ENCODE results near the gene RSL24D1.

RSL24D1 gene

GRCh38 chr15:55196458-55197361 lies at the start of gene RSL24D1:
Gene RSL24D1 (minus strand): TSS chr15:55196941. CDS start chr15:55196890, 51 bp downstream.
- peak; percentile 98 for DNase-seq

DNA sequence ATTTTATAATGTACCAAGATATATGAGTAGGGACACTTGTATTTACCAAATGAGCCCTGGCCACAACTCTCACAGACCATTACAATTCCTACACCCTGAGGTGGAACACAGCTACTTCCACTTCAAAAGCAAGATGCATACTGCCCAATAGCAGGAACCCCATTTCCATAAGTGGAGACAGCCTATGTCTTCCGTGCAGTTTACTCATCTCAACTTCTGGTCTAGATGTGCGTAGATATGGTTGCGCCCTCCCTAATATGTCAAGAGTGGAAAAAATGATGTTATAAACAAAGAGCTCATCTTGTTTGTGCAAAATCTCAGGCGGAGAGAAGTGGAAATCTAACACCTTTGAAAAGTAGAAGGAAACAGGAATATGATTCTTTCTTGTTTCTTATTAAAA lies 48.3 kb upstream of the RSL24D1 start:
- DNase-seq = no peak

DNA sequence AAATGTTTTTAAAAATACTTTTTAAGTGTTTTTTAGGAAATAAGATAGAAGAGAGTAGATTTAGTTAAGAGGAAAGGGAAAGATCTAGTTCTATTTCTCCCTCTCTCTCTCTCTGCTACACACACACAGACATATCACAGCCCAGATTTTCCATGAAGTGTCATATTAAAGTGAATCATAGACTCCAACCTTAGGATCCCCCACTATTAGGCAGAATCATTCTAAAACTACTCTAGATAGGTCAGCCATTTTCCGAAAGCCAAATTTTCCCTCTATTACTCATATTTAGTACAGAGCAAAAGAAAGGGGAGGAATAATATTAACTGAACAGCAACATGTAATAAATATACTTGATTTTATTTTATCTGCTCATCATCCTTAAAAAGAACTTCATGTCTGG lies 45.1 kb upstream of the RSL24D1 start:
- DNase-seq = no peak

DNA sequence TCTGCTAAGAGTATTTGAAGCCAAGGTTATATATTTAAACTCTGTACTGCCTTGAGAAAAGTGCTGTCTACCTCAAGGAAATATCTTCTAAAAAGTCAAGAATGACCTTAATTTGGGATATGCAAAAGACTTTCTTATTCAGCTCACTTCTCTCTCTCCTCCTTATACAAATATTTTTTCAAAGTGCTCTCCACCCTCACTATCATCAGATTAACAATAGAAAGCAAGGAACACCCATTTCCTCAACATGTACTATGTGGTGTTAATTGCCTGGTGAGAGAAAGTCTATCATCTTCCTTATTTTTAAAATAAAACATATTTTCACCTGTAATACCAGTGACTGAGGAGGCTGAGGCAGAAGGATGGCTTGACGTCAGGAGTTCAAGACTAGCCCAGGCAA lies 44.4 kb upstream of the RSL24D1 start:
- DNase-seq = no peak

DNA sequence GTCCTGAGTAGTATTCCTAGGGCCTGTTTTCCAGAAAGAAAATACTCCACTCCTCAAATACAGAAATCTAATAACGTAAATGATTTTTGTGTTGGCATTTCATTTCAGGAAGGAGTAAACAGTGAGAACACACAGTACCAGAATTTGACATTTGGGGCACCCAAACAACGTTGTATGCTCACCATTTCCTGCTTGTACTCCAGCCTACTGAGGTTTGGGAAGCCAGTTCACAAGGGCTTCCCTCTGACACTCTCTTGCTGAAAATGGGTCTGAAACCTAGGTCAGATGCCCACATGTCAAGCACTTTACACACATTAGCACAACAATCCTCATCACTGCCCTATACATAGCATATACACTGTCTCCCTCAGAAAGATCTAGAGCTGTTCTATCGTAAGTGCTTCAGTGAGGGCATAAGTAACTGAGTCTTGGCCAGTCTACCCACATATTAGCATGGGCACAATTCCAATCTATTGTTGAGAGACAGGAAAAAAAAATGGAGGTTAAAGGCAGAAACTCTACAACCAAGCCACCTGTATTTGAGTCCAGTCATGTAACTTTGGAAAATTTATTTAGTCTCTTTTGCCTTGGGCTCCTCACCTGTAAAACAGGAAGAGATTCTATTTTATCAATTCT lies 43.5 kb upstream of the RSL24D1 start:
- DNase-seq = peak in 1 of 2 donors; percentile 32

GRCh38 chr15:55239440-55240124 lies 42.8 kb upstream of the RSL24D1 start:
- DNase-seq = no peak

GRCh38 chr15:55238877-55239276 lies 42.1 kb upstream of the RSL24D1 start:
- no peak for DNase-seq

- no peak for DNase-seq
These were observed 40.7 kb upstream of the RSL24D1 start for GRCh38 chr15:55237219-55238130.

DNA sequence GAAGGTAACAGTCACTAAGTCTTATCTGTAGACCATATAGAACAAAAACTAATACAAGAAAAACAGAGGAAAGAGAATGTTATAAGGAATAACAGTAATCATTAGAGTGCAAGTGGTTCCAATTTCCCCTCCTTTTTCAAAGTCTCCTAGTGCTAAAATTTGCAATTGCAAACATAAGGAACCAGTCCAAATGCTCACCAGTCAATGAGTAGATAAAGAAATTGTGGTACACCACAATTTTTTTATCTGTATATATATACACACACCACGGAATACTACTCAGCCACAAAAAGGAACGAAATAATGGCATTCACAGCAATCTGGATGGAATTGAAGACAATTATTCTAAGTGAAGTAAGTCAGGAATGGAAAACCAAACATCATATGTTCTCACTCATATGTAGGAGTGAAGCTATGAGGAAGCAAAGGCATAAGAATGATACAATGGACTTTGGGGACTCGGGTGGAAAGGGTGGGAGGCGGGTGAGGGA lies 38.9 kb upstream of the RSL24D1 start:
- no peak for DNase-seq

DNA sequence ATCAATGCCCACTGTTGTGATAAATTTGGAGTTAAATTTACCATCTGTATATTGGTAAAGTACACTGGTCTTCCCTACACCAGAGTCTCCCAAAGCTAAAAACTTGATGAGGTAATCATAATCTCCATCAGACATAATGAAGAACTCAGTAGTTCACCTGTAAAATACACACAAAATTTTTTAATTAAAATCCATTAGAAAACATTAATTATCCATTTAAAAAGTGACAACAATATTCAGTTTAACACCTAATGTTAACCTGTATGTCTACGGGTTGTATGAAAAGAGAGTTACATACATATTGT lies 38.0 kb upstream of the RSL24D1 start:
- DNase-seq = no peak

DNA sequence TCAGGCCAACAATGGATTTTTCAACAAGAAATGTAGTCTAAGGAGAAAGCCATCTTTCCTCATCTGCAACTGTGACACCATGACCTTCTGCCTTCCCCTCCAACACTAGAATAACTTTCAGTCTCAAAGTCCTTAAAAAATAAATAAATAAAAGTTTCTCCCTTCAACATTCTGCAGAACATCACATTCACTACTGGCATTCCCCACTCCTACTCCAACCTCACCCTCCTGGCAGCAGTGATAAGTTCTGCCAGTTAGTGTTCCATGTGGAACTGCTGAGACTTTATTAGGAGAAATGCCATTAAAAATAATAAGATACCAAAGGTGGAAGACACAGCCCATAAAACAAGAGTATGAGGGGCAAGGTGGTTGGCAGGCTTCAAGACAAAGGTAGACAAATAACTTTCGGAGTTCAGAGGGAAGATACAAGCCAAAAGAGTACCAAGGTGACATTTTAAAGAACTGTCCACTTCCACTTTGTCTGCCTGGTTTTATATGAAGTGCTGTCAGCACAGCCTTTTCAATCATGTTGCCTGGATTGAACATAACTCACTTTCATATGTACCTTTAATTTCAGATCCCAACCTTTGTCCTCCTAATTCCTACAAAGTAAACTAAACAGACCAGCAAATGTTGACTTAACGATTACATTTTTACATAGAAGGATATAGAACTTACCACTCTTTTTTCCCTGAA lies 37.5 kb upstream of the RSL24D1 start:
- DNase-seq = no peak

DNA sequence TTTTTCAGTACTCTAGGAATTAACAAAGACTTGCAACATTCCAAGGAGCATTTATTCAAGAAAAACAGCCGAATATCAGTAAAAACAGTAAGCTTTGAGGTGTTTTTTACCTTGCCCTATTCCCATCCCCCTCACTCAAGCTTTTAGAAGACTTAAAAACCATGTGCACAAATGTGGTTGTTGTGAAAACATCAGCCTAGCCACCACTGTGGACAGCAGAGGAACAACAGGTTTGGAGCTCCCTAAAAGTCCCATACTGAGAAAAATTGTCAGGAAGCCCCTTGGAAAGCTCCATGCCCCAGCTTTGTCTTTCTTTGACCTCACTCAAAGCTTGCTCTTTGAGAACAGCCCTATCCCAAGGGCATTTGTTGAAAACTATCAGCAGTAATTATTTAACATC lies 34.7 kb upstream of the RSL24D1 start:
- DNase-seq = no peak

DNA sequence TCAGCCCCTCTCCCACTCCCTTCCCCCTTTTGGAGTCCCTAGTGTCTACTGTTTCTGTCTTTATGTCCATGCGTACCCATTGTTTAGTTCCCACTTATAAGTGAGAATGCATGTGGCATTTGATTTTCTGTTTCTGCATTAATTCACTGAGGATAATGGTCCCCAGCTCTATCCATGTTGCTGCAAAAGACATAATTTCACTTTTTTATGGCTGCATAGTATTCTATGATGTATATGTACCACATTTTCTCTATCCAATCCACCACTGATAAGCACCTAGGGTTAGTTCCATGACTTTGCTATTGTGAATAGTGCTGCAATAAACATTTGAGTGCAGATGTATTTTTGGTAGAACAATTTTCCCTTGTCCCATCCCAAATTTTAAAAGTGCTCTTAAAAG lies 34.2 kb upstream of the RSL24D1 start:
- DNase-seq = no peak

DNA sequence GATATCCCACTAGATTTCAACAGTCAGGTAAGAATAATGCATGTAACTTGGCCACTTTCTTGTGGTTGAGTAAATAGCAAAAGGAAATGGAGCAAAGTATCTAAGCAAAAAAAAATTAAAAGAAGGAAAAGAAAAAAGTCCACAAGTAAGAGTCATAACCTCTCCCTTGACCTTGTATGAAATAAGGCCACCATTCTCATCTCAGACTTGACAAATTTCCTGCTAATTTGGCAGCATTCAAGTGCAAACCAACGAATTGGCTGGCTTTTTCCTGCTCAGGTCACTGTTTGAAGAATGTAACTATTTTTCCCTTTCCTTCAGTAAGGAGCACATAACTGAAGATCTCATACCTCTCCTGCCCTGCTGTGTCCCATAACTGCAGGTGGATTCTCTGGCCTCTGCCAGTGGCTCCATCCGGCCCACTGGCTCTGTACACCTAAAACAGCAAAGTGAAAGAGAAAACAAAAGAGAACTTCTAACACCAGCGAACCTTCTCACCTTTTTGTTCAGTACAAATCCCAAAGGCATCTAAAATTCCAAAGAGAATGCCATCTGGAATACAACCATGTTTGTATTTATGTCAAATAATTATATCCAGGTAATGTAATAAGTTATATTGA lies 33.4 kb upstream of the RSL24D1 start:
- DNase-seq = peak in 1 of 2 donors; percentile 28

DNA sequence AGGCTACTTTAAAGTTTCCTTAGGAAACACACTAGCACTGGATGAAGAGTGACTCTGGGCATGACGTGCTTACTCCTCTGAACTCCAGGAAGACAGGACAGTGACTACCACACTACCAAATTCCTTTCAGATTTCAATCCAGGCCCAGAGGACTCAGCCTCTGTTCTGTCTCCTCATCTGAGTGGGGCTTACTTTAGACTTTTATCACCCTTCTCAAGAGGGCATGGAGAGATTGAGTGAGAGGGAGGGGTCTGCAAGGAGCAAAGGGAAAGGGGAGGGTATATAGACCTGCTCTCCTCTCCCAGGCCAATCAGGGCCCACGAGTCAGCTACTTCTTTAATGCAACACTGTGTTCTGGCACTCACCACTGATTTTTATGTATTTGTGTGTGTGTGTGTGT lies 29.4 kb upstream of the RSL24D1 start:
- no peak for DNase-seq

GRCh38 chr15:55224892-55225291 lies 28.2 kb upstream of the RSL24D1 start:
- peak; percentile 13 to 58 for DNase-seq

- peak in 1 of 2 donors; percentile 46 for DNase-seq
These were observed 25.8 kb upstream of the RSL24D1 start for GRCh38 chr15:55222588-55222987.

- DNase-seq = peak; percentile 25 to 49
These were observed 24.6 kb upstream of the RSL24D1 start for GRCh38 chr15:55221090-55222011.

GRCh38 chr15:55220606-55221005 lies 23.9 kb upstream of the RSL24D1 start:
- DNase-seq = no peak

GRCh38 chr15:55218056-55218455 lies 21.3 kb upstream of the RSL24D1 start:
- peak; percentile 11 to 52 for DNase-seq

All from CD4-positive, alpha-beta T cell treated with Interferon alpha-2 for 1 hour (primary cell).